HG02970 (cell line): Measurements from ENCODE around the gene ELF5.

Experiments
- ATAC-seq: cut with Tn5 transposase; IDR thresholded peaks from one replicate; pipeline ENCODE4 v1.9.1; 2021; ENCODE audit warnings: mild to moderate bottlenecking, moderate library complexity, moderate number of reproducible peaks; ENCODE audit not compliant: unreplicated experiment, low FRiP score

The ELF5 gene

DNA sequence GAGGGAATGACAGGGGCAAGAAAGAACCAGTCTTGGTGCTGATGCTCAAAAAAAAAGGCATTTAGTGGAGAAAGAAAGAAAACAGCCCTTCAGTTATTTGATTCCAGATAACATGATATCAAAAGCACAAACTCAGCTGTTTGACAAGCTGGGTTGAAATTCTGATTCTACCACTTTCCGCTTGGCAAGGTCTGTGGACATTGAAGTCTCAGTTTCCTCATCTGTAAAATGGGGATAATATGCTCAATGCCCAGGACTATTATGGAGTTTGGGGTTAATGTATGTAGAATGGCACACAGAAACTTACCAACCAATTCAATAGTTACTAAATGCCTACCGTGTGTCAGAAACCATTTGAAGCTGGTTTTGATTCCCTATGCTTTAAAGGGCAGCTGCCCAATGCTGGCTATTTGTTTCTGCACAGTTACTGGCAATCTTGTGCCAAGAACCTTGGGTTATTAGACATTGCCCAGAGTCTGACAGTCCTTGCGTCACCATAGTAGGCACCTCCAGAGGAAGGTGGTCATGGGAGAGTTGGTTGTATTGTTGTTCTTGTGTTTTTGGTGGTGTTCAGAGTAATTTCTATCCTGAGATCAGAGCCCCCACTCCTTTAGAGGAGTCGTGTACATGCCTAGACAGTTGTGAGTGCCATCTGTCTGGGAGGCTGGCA, 19.5 kb downstream of the ELF5 start:
- no peak for ATAC-seq

DNA sequence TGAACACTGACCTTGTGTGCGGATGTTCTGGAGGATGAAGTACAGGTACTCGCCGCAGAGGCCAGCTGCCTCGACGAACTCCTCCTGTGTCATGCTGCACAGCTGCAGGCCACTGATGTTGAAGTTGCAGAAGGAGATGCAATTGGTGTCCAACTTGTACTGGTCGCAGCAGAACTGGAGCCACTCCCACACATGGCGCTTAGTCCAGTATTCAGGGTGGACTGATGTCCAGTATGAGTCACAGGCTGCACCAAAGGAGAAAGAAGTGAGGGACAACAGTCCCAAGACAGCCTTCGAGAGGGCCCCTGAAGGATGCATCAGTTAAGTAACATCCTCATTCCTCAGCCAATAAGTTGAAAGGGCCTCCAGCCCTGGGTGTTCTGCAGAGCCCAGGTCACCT, 20.1 kb downstream of the ELF5 start:
- no peak for ATAC-seq

DNA sequence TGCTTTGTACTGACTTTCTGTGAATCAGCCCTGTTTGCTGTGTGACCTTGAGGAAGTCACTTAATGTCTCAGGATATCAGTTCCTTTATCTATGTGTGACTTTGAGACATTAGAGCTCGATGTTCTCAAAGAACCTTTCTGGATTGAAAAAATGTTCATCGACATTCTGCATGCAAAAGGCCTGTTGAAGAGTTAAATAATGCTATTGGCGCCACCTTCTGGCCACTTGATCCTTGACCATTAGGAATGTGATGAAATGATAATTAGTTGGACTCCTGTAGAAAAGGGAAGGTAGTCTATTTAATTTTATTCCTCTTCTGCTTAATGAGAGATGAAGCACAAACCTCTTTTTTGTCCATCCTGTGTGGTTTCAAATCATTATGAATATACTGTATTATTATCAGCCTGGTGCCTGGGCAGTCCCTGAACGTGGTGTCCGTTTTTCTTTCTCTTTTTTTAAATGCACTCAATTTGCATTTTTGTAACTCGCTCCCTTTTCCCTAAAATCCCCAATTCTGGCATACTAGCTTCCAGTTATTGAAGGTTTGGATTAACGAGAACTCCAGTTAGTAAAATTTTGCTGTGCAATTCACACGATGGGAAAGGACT, 20.7 kb downstream of the ELF5 start:
- ATAC-seq: no peak

DNA sequence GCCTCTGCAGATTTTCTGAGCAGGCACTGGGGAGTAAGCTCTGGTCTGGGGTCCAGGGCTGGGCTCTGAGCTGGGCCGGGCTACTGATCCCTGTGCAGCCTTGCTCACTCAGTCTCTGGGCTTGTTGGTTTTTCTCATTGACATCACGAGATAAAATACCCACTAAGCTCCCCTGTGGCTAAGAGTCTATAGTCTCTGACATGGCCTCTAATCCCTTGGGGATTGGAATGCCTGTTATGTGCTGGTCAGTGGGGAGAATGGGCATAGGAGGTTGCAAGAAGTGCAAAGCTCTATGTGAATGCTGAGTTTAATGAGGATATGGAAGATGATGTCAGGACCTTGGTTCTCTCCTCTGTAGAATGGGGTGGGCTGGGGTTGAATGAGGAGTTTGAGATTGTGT, 23.3 kb downstream of the ELF5 start:
- no peak for ATAC-seq

DNA sequence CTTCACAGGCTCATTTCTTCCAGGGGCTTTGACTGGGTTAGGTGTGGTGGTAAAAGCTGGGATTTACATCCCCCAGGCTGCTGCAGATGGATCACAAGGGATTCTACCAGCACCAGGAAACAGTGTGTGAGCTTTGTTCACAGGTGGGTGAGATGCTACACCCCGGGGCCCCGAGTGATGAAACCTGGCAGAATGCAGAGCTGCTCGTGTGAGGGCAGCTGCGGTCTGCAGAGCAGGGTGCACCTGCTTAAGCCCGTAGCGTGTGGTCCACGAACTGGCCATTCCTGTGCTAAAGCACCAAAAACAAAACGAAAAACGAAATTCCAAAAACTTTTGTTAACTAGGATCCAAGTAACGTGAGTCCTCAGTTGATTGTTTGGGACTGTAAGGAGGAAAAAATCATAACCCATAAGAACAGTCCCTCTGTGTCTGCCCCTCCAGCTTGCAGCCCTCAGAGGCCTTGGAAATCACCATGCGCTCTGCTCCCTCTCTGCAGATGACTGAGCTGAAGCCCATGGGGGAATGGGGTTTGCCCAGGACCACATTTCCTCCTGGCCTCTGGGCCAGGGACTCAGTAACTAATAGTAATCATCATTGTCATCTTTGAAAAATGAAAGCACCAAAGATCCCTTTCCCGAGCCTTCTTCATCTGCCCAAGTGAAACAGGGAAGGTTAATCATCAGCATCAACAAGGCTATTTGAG, 24.6 kb downstream of the ELF5 start:
- ATAC-seq: no peak

DNA sequence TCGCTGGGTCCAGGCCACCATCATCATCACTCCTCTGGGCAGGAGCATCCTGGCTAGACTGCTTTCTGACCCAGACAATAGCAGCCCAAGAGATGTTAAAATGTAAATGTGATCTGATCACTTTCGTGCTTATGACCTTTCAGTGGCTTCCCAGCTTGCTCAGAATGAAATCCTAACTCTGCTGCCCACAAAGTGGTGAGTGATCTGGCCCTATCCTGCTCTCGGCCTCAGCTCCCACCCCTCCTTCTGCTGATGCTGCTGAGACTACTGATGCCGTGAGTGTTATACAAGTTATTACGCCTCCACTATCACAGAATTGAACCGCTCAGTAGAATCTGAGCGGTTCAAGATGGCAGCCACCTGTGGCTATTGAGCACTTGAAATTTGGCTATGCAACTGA, 26.2 kb downstream of the ELF5 start:
- no peak for ATAC-seq

DNA sequence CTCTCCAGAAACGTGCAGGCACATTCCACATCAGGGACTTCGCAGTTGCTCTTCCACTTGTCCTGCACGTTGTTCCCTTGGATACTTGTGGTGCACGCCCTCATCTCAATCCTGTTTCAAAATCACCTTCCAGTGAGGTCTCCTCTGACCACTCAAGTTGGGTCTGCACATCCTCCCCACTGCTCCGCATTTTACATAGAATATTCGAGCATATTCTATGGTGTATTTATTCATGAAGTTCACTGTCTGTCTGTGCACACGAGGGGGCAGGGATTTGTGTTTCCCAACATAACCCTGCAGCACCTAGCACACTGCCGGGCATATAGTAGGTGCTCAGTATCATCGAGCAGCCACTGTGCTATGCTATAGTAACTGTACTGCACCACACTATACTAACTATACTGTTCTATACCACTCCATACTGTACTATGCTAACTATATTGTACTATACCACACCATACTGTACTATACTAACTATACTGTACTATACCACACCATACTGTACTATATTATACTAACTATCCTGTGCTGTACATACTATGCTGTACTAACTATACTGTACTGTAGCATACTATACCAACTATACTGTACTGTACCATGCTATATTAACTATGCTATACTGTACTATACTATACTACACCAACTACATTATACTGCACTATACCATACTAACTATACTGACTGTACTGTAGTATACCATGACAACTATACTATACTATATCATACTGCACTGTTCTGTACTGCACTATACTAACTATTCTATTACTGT, 30.3 kb downstream of the ELF5 start:
- ATAC-seq: no peak

DNA sequence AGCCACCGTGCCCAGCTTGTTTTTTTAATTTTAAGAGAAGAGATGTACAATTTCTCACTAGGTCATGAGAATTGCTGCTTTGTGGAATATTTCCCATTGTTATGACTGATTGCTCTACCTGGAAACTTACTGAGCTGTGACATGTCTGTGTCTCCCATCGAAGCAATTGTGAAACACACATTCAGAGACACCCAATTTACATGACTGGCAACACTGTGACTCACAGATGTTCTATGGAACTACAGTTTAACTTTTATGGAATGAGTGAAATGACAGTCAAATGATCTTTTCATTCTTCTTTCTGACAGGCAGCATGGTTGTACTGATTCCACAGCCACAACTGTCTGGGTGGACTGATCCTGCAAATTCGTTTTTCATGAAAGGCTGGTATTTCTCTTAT, 32.3 kb downstream of the ELF5 start:
- no peak for ATAC-seq

DNA sequence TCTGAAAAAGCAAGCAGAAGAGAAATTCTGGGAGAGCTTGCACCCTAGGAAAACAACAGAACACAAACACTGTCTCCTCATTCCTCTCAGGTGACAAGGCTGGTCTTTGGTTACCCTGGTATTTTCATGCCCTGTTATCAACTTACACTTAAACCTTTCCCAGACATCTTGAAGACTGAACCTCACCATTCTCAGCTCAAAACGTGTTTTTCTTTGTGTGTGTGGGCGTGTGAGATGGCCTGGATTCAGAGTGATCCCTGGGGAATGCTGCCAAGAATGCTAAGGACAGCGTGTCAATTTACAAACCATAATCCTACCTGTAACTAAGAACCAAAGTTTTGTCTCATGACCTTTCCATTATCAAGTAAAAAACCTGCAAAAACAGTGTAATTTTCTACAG, 33.3 kb downstream of the ELF5 start:
- no peak for ATAC-seq

DNA sequence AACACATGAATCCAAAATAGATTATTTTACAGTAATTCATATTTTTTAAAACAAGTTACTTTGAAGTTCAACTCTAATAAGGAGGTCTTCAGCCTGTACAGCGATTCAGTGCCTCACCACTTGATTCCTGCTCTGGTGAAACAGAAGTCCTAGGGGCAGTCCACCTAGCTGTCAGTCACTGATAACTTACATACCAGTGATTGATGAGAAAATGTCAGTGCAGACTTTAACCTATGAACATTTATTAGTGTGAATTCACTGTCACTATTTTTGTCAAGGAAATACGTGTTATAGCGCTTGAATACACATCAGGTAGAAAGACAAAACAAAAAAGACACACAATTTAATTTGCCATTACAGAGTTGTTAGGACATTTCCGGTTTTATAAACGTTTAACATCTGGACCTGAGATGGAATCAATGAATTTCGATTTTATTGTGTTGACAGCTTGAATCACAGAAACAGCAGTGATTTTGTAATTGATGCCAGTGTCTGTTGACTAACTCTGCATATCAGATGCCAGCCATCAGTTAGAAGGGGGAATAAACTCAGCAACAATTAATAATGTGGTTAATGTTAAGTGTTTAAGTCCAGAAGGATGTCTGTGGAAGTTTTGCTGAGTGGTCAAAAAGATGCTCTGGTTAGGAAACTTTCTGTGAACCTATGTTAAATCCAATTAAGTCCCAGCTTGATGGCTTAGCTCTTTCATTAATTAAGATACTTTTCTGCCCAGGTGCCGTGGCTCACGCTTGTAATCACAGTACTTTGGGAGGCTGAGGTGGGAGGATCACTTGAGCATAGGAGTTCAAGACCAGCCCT, 34.5 kb downstream of the ELF5 start:
- ATAC-seq: no peak

DNA sequence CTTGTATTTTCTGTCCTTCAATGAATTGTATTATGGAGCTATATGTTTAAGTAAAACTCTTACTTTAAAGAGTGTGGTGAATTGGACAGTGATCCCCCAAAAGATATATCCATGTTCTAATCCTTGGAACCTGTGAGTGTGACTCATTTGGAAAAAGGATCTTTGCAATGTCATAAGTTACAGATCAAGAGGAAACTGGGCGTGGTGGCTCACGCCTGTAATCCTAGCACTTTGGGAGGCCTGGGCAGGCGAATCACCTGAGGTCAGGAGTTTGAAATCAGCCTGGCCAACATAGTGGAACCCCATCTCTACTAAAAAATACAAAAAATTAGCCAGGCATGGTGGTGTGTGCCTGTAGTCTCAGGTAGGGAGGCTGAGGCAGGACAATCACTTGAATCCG, 36.7 kb downstream of the ELF5 start:
- no peak for ATAC-seq

DNA sequence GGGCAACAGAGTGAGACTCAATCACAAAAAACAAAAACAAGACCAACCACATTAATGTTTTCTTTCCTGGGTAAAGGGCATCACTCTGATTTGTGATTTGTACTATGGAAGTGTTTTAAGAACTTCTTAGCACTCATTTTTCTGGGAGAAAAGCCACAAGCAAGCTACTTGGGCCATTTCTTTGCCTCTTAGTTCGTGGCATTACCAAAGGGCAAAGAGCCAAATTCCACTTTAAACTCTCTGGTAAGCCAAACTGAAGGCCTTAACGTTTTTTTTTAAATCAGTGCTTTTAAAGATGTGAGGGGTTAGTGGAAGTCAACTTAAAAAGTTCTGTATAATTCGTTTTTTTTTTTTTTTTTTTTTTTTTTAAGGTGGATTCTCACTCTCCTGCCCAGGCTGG, 37.9 kb downstream of the ELF5 start:
- ATAC-seq: no peak

DNA sequence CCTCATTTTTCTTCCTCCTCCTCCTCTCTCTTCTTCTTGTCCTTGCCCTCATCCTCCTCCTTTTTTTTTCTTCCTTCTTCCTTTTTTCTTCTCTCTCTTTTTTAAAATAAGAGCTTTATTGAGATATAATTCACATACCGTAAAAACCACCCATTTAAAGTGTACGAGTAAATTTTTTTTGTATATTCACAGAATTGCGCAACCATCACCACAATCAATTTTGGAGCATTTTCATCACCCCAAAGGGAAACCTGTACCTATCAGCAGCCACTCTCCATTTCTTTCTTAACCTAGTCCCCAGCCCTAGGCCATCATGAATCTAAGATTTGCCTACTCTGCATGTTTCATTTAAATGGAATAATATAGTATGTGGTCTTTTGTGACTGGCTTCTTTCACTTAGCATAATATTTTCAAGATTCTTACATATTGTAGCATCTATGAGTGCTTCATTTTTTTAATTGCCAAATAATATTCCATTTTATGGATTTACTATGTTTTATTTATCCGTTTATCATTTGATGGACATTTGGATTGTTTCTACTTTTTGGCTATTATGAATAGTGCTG, 39.9 kb downstream of the ELF5 start:
- ATAC-seq: no peak

DNA sequence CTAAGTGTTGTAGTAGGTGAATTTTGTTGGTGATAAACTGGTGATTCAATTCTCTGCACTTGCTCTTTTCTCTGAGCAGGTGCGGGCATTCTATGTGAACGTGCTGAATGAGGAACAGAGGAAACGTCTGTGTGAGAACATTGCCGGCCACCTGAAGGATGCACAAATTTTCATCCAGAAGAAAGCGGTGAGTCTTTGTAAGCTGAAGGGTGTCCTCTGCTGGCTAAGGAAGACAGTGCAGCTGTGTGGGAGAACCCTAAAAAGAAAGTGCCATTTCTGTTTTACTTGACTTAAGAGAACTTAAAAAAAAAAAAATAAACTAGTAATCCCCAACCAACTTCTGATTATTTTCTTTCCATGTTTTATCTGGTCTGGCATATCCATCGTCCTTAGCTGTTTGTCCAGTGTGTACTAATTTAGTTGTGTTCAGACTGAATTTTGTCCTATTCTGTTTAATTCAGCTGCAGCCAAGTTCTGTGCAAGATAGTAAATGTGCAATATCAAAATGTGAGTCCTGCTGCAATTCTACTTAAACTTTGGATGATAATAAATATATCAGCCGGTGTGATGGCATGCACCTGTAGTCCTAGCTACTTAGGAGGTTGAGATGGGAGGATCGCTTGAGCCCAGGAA, 45.3 kb downstream of the ELF5 start:
- ATAC-seq: no peak

DNA sequence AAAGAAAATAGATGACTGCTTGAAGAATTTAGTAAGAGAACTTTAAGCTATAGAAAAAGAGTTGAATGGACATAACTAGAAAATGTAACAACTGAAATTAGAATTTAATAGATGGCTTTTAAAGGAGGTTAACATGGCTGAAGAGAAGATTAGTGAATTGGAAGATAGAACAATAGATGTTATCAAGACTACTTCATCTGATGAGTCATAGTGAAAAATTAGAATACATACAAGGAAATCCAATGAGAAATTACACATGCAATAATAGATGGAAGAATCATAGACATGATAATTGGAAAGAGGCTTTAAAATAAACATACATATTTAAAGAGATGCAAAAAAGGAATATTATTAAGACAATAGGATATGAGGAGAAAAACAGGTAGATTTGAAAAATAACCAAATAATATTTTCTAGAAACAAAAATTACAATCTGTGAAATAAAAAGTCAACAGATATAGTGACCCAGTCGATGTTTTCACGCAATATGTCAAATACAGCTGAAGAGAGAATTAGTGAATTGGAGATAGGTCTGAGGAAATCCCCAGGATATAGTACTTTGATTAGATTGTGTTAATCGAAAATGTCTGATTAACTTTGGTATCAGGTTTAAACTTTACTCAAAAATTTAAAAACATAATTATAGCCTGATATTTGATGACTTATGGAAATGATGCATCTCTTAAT, 46.6 kb downstream of the ELF5 start:
- ATAC-seq: no peak

DNA sequence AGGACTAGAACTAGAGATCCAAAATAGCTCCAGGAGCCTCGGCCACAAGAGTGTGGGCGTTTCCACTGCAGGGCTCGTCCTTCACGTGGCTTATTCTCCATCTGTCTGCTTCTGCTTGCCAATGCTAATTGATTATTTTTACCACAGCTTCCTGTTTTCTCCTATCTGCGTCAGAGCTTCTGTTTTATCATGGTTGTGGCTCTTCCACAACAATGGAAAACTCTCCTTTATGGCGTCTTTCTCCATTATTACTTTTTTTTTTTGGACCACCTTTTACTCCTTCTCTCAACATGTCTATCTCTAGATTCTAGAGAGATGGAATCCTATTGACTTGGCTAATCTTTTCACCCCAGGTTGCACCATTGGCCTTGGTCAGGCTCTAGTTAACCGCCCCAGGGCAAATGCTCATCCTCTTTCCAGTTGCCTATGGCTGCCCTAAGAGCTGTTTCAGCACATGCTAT, 49.0 kb downstream of the ELF5 start:
- no peak for ATAC-seq

DNA sequence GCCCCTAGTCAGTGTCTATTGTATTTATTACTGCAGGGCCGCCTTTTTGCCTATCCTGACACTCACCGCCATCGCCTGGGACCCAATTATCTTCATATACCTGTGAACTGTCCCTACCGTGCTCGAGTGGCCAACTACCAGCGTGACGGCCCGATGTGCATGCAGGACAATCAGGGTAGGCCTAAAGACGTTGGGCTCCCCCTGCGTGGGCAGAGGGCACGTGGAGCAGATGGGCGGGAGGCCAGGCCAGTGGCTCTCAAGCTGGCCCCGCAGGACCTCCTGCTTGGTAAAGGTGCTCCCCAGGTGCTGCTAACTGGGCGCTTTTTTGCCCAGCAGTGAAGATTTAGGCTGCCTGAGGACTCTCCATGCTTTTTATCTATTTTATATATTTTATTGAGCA, 52.4 kb downstream of the ELF5 start:
- no peak for ATAC-seq

DNA sequence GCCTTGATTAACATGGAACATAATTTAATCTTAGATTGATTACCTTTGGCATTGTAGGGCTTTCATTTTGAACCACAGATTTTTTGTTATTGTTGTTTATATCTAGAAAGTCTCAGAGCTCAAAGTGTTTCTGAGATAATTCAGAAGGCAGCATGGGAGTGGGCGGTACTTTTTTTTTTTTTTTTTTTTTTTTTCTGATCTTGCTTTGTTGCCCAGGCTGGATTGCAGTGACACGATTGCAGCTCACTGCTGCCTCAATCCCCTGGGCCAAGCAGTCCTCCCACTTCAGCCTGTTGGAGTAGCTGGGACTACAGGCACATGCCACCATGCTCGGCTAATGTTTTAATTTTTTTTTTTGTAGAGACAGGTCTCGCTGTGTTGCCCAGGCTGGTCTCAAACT, 53.3 kb downstream of the ELF5 start:
- ATAC-seq: no peak
